B cell (primary cell): ENCODE measurements around the gene ETV6. TPM values are rescaled to one million over a fixed set of nuclear protein-coding genes. Genes with fewer than 3 reads are reported as not detected.
A peak's percentile ranks its signal among the peaks of the same experiment; 100 is the strongest.

Experiments used
- ATAC-seq: fragments of 200-7000 bp; cut with Tn5 transposase; one replicate; pipeline ENCODE4 v1.10.0; 2021; ENCODE audit warnings: low read depth, mild to moderate bottlenecking, moderate number of reproducible peaks, moderate library complexity
- CTCF ChIA-PET: fragments of 350-600 bp; sonication (Branson Sonifier 250); formaldehyde crosslinking; loops from one replicate; lab custom pipeline; 2021; ENCODE audit warnings: antibody characterized with exemption, inconsistent platforms; lab: Charles Lee
- POLR2A ChIA-PET: fragments of 350-600 bp; sonication (Branson Sonifier 250); formaldehyde crosslinking; loops from one replicate; lab custom pipeline; 2021; ENCODE audit warnings: antibody characterized with exemption; lab: Charles Lee
- DNase-seq: peaks from one replicate; pipeline ENCODE4 v3.0.0; 2013
- H2AFZ ChIP-seq: 2 replicates; pipeline ENCODE4 v1.6.1; 2012; ENCODE audit warnings: mild to moderate bottlenecking, low read depth, low read length; ENCODE audit not compliant: insufficient read depth, poor library complexity, severe bottlenecking
- H3K27ac ChIP-seq, 2 donors: 1 replicate in 1 of 2; 2 replicates in 1 of 2; pipeline ENCODE4 v1.5.1; 2012 to 2013; ENCODE audit warnings: low read length in 2 of 2, mild to moderate bottlenecking in 2 of 2, moderate library complexity in 1 of 2
- H3K27me3 ChIP-seq, 4 experiments: fragments of 200-600 bp in 1 of 4; sonication (generic) in 1 of 4; replicated peaks in 1 of 4; 1 replicate in 2 of 4; 2 replicates in 2 of 4; pipeline versions ENCODE4 v1.6.1 to v1.7.0; 2013 to 2016; ENCODE audit warnings: low read length in 3 of 4, mild to moderate bottlenecking in 2 of 4, mixed read lengths in 1 of 4, moderate library complexity in 1 of 4; ENCODE audit not compliant: insufficient read depth in 4 of 4, control insufficient read depth in 3 of 4; ENCODE audit errors: control extremely low read depth in 1 of 4
- H3K36me3 ChIP-seq, 2 experiments: replicated peaks in 1 of 2; 1 replicate in 1 of 2; 2 replicates in 1 of 2; pipeline versions ENCODE4 v1.6.1 to v1.7.1; 2013; ENCODE audit warnings: low read length in 1 of 2; ENCODE audit not compliant: insufficient read depth in 2 of 2, control insufficient read depth in 1 of 2; ENCODE audit errors: control extremely low read depth in 1 of 2, extremely low read depth in 1 of 2
- H3K4me1 ChIP-seq, 2 donors: fragments of 200-600 bp in 1 of 2; sonication (generic) in 1 of 2; 1 replicate in 1 of 2; 2 replicates in 1 of 2; pipeline versions ENCODE4 v1.5.1 to v1.6.1; 2013 to 2017; ENCODE audit warnings: low read length in 2 of 2; ENCODE audit not compliant: control insufficient read depth in 2 of 2, insufficient read depth in 2 of 2
- H3K4me2 ChIP-seq: replicated peaks from 2 replicates; pipeline ENCODE3; 2012; ENCODE audit warnings: mild to moderate bottlenecking, low read depth, low read length; ENCODE audit not compliant: poor library complexity, severe bottlenecking
- H3K4me3 ChIP-seq, 5 experiments: fragments of 200-600 bp in 1 of 5; sonication (generic) in 1 of 5; 1 replicate in 3 of 5; 2 replicates in 2 of 5; pipeline versions ENCODE4 v1.5.1 to v1.7.0; 2011 to 2016; ENCODE audit warnings: low read length in 4 of 5, mild to moderate bottlenecking in 4 of 5, low read depth in 2 of 5, control low read depth in 1 of 5, moderate library complexity in 1 of 5; ENCODE audit not compliant: insufficient read depth in 1 of 5; ENCODE audit errors: control extremely low read depth in 1 of 5, extremely low read depth in 1 of 5
- H3K79me2 ChIP-seq: fragments of 200-600 bp; sonication (generic); one replicate; pipeline ENCODE4 v1.6.0; 2016; ENCODE audit warnings: low read length; ENCODE audit not compliant: control insufficient read depth, insufficient read depth
- H3K9ac ChIP-seq: fragments of 200-600 bp; sonication (generic); 2 replicates; pipeline ENCODE4 v1.6.1; 2017; ENCODE audit warnings: mild to moderate bottlenecking, low read length, moderate library complexity
- H3K9me3 ChIP-seq, 3 donors: one replicate each; pipeline versions ENCODE4 v1.6.1 to v1.7.1; 2013; ENCODE audit warnings: low read length in 2 of 3; ENCODE audit not compliant: control insufficient read depth in 2 of 3, insufficient read depth in 1 of 3; ENCODE audit errors: control extremely low read depth in 1 of 3
- H4K20me1 ChIP-seq: 2 replicates; pipeline ENCODE4 v1.6.0; 2012; ENCODE audit warnings: mild to moderate bottlenecking, low read length; ENCODE audit not compliant: insufficient read depth, control insufficient read depth, poor library complexity, severe bottlenecking
- H3K27ac Mint-ChIP-seq: one replicate; pipeline ENCODE4 v1.8.0; 2021; ENCODE audit warnings: mixed read lengths
- H3K27me3 Mint-ChIP-seq: one replicate; pipeline ENCODE4 v1.8.0; 2021; ENCODE audit warnings: mixed read lengths
- H3K4me1 Mint-ChIP-seq: one replicate; pipeline ENCODE4 v1.8.0; 2021; ENCODE audit warnings: mixed read lengths
- H3K4me3 Mint-ChIP-seq: one replicate; pipeline ENCODE4 v1.8.0; 2021; ENCODE audit warnings: mixed read lengths
- H3K9me3 Mint-ChIP-seq: one replicate; pipeline ENCODE4 v1.8.0; 2022; ENCODE audit warnings: mixed read lengths; ENCODE audit not compliant: insufficient read depth
- CTCF ChIP-seq: fragments of 200-600 bp; IDR thresholded peaks from one replicate; pipeline ENCODE4 v1.8.0; 2022; ENCODE audit warnings: antibody characterized with exemption, mild to moderate bottlenecking
- EZH2 ChIP-seq: IDR thresholded peaks from 2 replicates; pipeline ENCODE4 v1.6.1; 2012; ENCODE audit warnings: borderline replicate concordance, low read depth, mild to moderate bottlenecking, moderate library complexity, low read length; ENCODE audit not compliant: insufficient read depth, poor library complexity, severe bottlenecking
- WGBS: methylation state at CpG from one replicate; pipeline ENCODE4 v1.1.5; 2013; ENCODE audit warnings: missing lambda C conversion rate; ENCODE audit not compliant: insufficient coverage; 5-methylcytosine and 5-hydroxymethylcytosine counted together
- intact Hi-C: fragments of 100-400 bp; cut with micrococcal nuclease; formaldehyde crosslinking; loops from one replicate; pipeline ENCODE4 v1.10.0; 2022
- polyA plus RNA-seq: library from polyadenylated mRNA; depleted of rRNA; stranded (reverse); fragments of >200 nt; gene quantifications from 2 replicates; pipeline ENCODE4 v1.2.3, GENCODE V29; 2012
- total RNA-seq, 2 donors: library from RNA; stranded (reverse); fragments of 120-200 nt in 1 of 2; gene quantifications; 1 replicate in 1 of 2; 2 replicates in 1 of 2; pipeline versions ENCODE4 v1.2.3 to v1.2.4, GENCODE V29; 2013 to 2022

The ETV6 gene
- total and polyA plus RNA-seq, 2 donors (not counting 1 experiment from before 2014, with no cell fraction given) = 17.4 to 123 TPM

- TF ChIP-seq CTCF = no peak
- TF ChIP-seq EZH2 = no peak
- ChIA-PET CTCF (interaction anchor here (1.2 to 1.5 kb wide), 2 partner anchors 16 to 204 kb away, joined by 3 to 5 read pairs; no protein-coding TSS in a partner anchor), POLR2A (no interaction called here)
- Mint-ChIP-seq H3K27me3 (no peaks in the 10 kb centered on the region), H3K4me3 (no peak overlapping the region), H3K9me3 (no peaks in the 10 kb centered on the region), H3K4me1 (peaks cover 37% of the 10 kb centered on the region), H3K27ac (no peak overlapping the region)
- Histone ChIP-seq H3K4me3 (no peak overlapping the region), H3K4me2 (no peak overlapping the region), H3K79me2 (peaks cover 59% of the 10 kb centered on the region), H2AFZ (no peak overlapping the region), H3K9ac (no peak overlapping the region), H4K20me1 (peaks cover 4% of the 10 kb centered on the region), H3K27me3 (no peaks in the 10 kb centered on the region), H3K27ac (no peak overlapping the region), H3K36me3 (peaks cover 0 to 12% of the 10 kb centered on the region in 2 experiments), H3K4me1 (peaks cover 14 to 19% of the 10 kb centered on the region in 2 donors), H3K9me3 (no peaks in the 10 kb centered on the region)
- intact Hi-C loops = loop anchor here (10.0 kb wide), 1 partner anchor 525 kb away; the partner anchor contains the start of genes BORCS5 and MANSC1
- ATAC-seq (no peak), DNase-seq (no peak)
- 95% methylated on average over 3 of the region's 4 CpGs for WGBS
These were observed 180.3 kb downstream of the ETV6 start for GRCh38 chr12:11829764-11830194.

GRCh38 chr12:11830307-11830801 lies 180.9 kb downstream of the ETV6 start:
- Histone ChIP-seq H3K4me3 (no peak overlapping the region), H3K79me2 (peaks cover 57% of the 10 kb centered on the region), H2AFZ (no peak overlapping the region), H3K36me3 (peaks cover 0 to 12% of the 10 kb centered on the region in 2 experiments), H3K4me1 (peaks cover 15 to 23% of the 10 kb centered on the region in 2 donors), H4K20me1 (peaks cover 4% of the 10 kb centered on the region), H3K9ac (no peak overlapping the region), H3K9me3 (no peaks in the 10 kb centered on the region), H3K4me2 (no peak overlapping the region), H3K27me3 (no peaks in the 10 kb centered on the region), H3K27ac (no peak overlapping the region)
- peak; percentile 33 for ATAC-seq
- CTCF ChIA-PET = interaction anchor here (1.2 to 1.5 kb wide), 2 partner anchors 17 to 203 kb away, joined by 3 to 5 read pairs; no protein-coding TSS in a partner anchor
- H3K4me1 Mint-ChIP-seq = peaks cover 37% of the 10 kb centered on the region
- TF ChIP-seq EZH2 (no peak), CTCF (no peak)
- 78% methylated on average over 5 of the region's 5 CpGs for WGBS
- H3K4me3 Mint-ChIP-seq = no peak overlapping the region
- no peak overlapping the region for H3K27ac Mint-ChIP-seq
- intact Hi-C loops = loop anchor here (10.0 kb wide), 1 partner anchor 524 kb away; the partner anchor contains the start of genes BORCS5 and MANSC1
- DNase-seq = peak; percentile 45
- POLR2A ChIA-PET = no interaction called here
- no peaks in the 10 kb centered on the region for H3K9me3 Mint-ChIP-seq
- H3K27me3 Mint-ChIP-seq = no peaks in the 10 kb centered on the region
